OCI-LY3 (cell line): ENCODE data around the gene PNPLA7.

ENCODE experiments used
- H2AFZ ChIP-seq: fragments of 200-600, 300-600 bp; shearing (Covaris generic); 2 replicates; pipeline ENCODE4 v1.6.0; 2014; ENCODE audit warnings: antibody characterized with exemption, low read depth, low read length
- H3K27ac ChIP-seq: fragments of 200-600, 300-600 bp; sonication (generic); 2 replicates; pipeline ENCODE4 v1.5.1; 2014; ENCODE audit warnings: mild to moderate bottlenecking, low read length, moderate library complexity, mixed read lengths
- H3K27me3 ChIP-seq: fragments of 200-600, 300-600 bp; sonication (generic); 2 replicates; pipeline ENCODE4 v1.6.1; 2014; ENCODE audit warnings: low read depth, low read length, mixed read lengths
- H3K36me3 ChIP-seq: fragments of 200-600, 300-600 bp; sonication (generic); replicated peaks from 2 replicates; pipeline ENCODE3; 2014; ENCODE audit warnings: low read depth, low read length, mixed read lengths
- H3K4me1 ChIP-seq: fragments of 300-600, 200-600 bp; sonication (generic); 2 replicates; pipeline ENCODE4 v1.6.1; 2014; ENCODE audit warnings: low read length, mixed read lengths
- H3K4me2 ChIP-seq: fragments of 200-600, 300-600 bp; sonication (generic); 2 replicates; pipeline ENCODE4 v1.6.1; 2014; ENCODE audit warnings: low read length, mixed read lengths
- H3K4me3 ChIP-seq: fragments of 300-600, 200-600 bp; sonication (generic); 2 replicates; pipeline ENCODE4 v1.5.1; 2014; ENCODE audit warnings: antibody characterized with exemption, mild to moderate bottlenecking, low read length, moderate library complexity
- H3K79me2 ChIP-seq: fragments of 300-600, 200-600 bp; shearing (Covaris generic); 2 replicates; pipeline ENCODE4 v1.6.1; 2014; ENCODE audit warnings: mild to moderate bottlenecking, low read length, mixed read lengths
- H3K9ac ChIP-seq: fragments of 300-600, 200-600 bp; shearing (Covaris generic); 2 replicates; pipeline ENCODE4 v1.6.0; 2014; ENCODE audit warnings: mild to moderate bottlenecking, low read length, moderate library complexity
- H3K9me3 ChIP-seq: fragments of 200-600, 300-600 bp; shearing (Covaris generic); 2 replicates; pipeline ENCODE4 v1.6.1; 2014; ENCODE audit warnings: low read length, mixed read lengths; ENCODE audit not compliant: insufficient read depth
- H4K20me1 ChIP-seq: fragments of 200-600, 300-600 bp; sonication (generic); 2 replicates; pipeline ENCODE4 v1.6.1; 2016; ENCODE audit warnings: low read length, mixed read lengths; ENCODE audit not compliant: insufficient read depth
- CTCF ChIP-seq: fragments of 200-600, 300-600 bp; sonication (generic); IDR thresholded peaks from 2 replicates; pipeline ENCODE4 v1.5.1; 2014; ENCODE audit warnings: antibody characterized with exemption, low read length, low read depth
- EZH2phosphoT487 ChIP-seq: fragments of 200-600 bp; shearing (Covaris generic); IDR thresholded peaks from 2 replicates; pipeline ENCODE4 v1.6.1; 2018; ENCODE audit warnings: antibody characterized with exemption, mixed run types, low read depth

The PNPLA7 gene

GRCh38 chr9:137501457-137501856 lies 48.7 kb downstream of the PNPLA7 start:
- Histone ChIP-seq H3K4me2 (no peak overlapping the region), H3K9me3 (no peaks in the 10 kb centered on the region), H3K79me2 (no peaks in the 10 kb centered on the region), H3K27ac (no peak overlapping the region), H3K9ac (no peak overlapping the region), H2AFZ (no peak overlapping the region), H3K4me3 (no peak overlapping the region), H3K4me1 (no peaks in the 10 kb centered on the region), H3K27me3 (no peaks in the 10 kb centered on the region), H3K36me3 (no peaks in the 10 kb centered on the region), H4K20me1 (no peaks in the 10 kb centered on the region)
- TF ChIP-seq CTCF: no peak
- TF ChIP-seq EZH2phosphoT487: no peak

- Histone ChIP-seq H3K4me3 (no peak overlapping the region), H3K27me3 (no peaks in the 10 kb centered on the region), H3K79me2 (no peaks in the 10 kb centered on the region), H3K9ac (no peak overlapping the region), H3K36me3 (no peaks in the 10 kb centered on the region), H3K9me3 (no peaks in the 10 kb centered on the region), H3K4me1 (no peaks in the 10 kb centered on the region), H3K27ac (no peak overlapping the region), H2AFZ (no peak overlapping the region), H4K20me1 (no peaks in the 10 kb centered on the region), H3K4me2 (no peak overlapping the region)
- TF ChIP-seq EZH2phosphoT487 (no peak), CTCF (no peak)
Observed at GRCh38 chr9:137500666-137501397, 49.4 kb downstream of the PNPLA7 start.

GRCh38 chr9:137499858-137500661 lies 50.1 kb downstream of the PNPLA7 start:
- H3K9me3 ChIP-seq: no peaks in the 10 kb centered on the region
- H3K36me3 ChIP-seq: no peaks in the 10 kb centered on the region

More at GRCh38 chr9:137499858-137500661, 50.1 kb downstream of the PNPLA7 start:
- Histone ChIP-seq H3K27me3 (no peaks in the 10 kb centered on the region), H3K9ac (no peak overlapping the region), H3K4me1 (no peaks in the 10 kb centered on the region), H2AFZ (no peak overlapping the region), H3K79me2 (no peaks in the 10 kb centered on the region), H3K27ac (no peak overlapping the region), H3K4me2 (no peak overlapping the region), H4K20me1 (no peaks in the 10 kb centered on the region), H3K4me3 (no peak overlapping the region)
- TF ChIP-seq EZH2phosphoT487 (no peak), CTCF (no peak)
